DMS79 treated with DMSO at 0.1 percent for 48 hours (cell line): Measurements from ENCODE around the gene SMIM41.

Experiments used
- DNase-seq: peaks from one replicate; lab custom pipeline; 2025; lab: John Stamatoyannopoulos, UW

The SMIM41 gene

GRCh38 chr12:52122540-52122871, 43.0 kb downstream of the SMIM41 start:
- DNase-seq, result no peak

- DNase-seq, result no peak
Measured at GRCh38 chr12:52122904-52123303, 43.4 kb downstream of the SMIM41 start.

- DNase-seq, result no peak
Measured at GRCh38 chr12:52123487-52124186, 44.1 kb downstream of the SMIM41 start.

GRCh38 chr12:52125476-52125900, 46.0 kb downstream of the SMIM41 start:
- DNase-seq, result peak; percentile 12

- DNase-seq, result no peak
Measured at GRCh38 chr12:52126050-52126604, 46.6 kb downstream of the SMIM41 start.

- DNase-seq, result no peak
Measured at GRCh38 chr12:52126605-52127578, 47.4 kb downstream of the SMIM41 start.

- no peak for DNase-seq
Measured at GRCh38 chr12:52127683-52128450, 48.4 kb downstream of the SMIM41 start.

- DNase-seq, result peak; percentile 56
Measured at GRCh38 chr12:52130711-52131110, 51.2 kb downstream of the SMIM41 start.

GRCh38 chr12:52132754-52133161, 53.3 kb downstream of the SMIM41 start:
- DNase-seq, result no peak

GRCh38 chr12:52137746-52138145, 58.2 kb downstream of the SMIM41 start:
- no peak for DNase-seq

GRCh38 chr12:52139147-52139546, 59.6 kb downstream of the SMIM41 start:
- DNase-seq, result no peak

GRCh38 chr12:52139579-52140062, 60.1 kb downstream of the SMIM41 start:
- peak; percentile 51 for DNase-seq

- DNase-seq, result no peak
Measured at GRCh38 chr12:52141306-52141705, 61.8 kb downstream of the SMIM41 start.

- DNase-seq, result no peak
Measured at GRCh38 chr12:52141875-52142274, 62.4 kb downstream of the SMIM41 start.

- no peak for DNase-seq
Measured at GRCh38 chr12:52142431-52142830, 62.9 kb downstream of the SMIM41 start.

- DNase-seq, result no peak
Measured at GRCh38 chr12:52144512-52145227, 65.2 kb downstream of the SMIM41 start.

- no peak for DNase-seq
Measured at GRCh38 chr12:52145228-52146088, 66.0 kb downstream of the SMIM41 start.

- no peak for DNase-seq
Measured at GRCh38 chr12:52146089-52146821, 66.8 kb downstream of the SMIM41 start.

- no peak for DNase-seq
Measured at GRCh38 chr12:52146822-52147366, 67.4 kb downstream of the SMIM41 start.
